IPS DF 6.9 (cell line): ENCODE results near the gene PLCG1.

Experiments used
- DNase-seq: peaks from one replicate; pipeline ENCODE4 v3.0.0-alpha.2; 2013; ENCODE audit warnings: low read depth, low spot score
- H3K27ac ChIP-seq: one replicate; pipeline ENCODE4 v1.5.1; 2013; ENCODE audit warnings: low read length, control low read depth
- H3K27me3 ChIP-seq: 2 replicates; pipeline ENCODE4 v1.6.1; 2013; ENCODE audit warnings: mild to moderate bottlenecking, low read length; ENCODE audit not compliant: control insufficient read depth, insufficient read depth
- H3K36me3 ChIP-seq: 2 replicates; pipeline ENCODE4 v1.6.1; 2013; ENCODE audit warnings: low read length; ENCODE audit not compliant: control insufficient read depth, insufficient read depth
- H3K4me1 ChIP-seq: 2 replicates; pipeline ENCODE4 v1.6.1; 2013; ENCODE audit warnings: low read length; ENCODE audit not compliant: control insufficient read depth, insufficient read depth
- H3K4me3 ChIP-seq: 2 replicates; pipeline ENCODE4 v1.5.1; 2013; ENCODE audit warnings: mild to moderate bottlenecking, low read length
- H3K9me3 ChIP-seq: 2 replicates; pipeline ENCODE4 v1.6.1; 2013; ENCODE audit warnings: low read length, inconsistent platforms; ENCODE audit not compliant: control insufficient read depth, insufficient read depth
- WGBS: extraction: QIAGEN DNeasy Blood & Tissue Kit; methylation state at CpG from one replicate; pipeline ENCODE4 v1.1.7; 2013; ENCODE audit warnings: mixed read lengths, missing lambda C conversion rate; ENCODE audit not compliant: insufficient read length, insufficient coverage; 5-methylcytosine and 5-hydroxymethylcytosine counted together

Gene PLCG1

DNA sequence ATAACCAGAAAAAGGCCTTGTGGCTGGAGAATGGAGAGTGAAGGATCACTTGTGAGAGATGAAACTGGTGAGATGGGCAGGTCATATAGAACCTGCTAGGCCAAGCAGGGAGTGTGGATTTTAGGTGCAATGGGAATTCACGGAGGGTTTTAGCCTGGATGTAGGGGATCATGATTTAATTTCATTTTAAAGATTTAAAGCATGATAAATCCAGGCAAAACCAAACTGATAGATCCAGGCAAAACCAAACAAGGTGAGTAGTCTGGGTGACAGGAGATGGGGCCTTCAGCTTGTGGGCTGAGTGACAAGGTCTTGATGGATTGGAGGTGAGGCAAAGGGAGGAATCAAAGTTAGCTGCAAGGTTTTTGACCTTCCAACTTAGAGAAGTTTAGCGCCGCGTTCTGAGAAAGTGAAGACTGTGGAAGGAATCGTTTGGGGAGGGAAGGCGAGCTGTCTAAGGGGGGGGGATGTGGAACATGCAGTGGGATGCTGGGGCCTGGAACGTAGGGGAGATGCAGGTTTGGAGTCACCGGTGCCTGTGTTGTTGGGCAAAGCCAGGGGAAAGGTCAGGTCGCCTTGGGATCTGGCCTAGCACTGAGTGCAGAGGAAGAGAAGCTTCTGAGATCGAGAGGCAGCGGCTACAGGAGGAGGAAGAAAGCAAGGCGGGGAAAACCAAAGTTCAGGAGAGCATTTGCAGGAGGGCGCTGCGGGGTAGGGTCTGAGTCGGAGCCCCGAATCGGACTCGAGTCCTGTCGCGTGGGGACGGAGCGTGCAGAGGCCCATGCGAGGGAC lies 1.3 kb upstream of the PLCG1 start:
- Histone ChIP-seq H3K9me3 (no peaks in the 10 kb centered on the region), H3K27ac (no peak overlapping the region), H3K4me3 (peak overlapping the region; percentile 99; the same call in 1 of the 2 replicates), H3K27me3 (no peaks in the 10 kb centered on the region), H3K4me1 (peaks cover 14% of the 10 kb centered on the region), H3K36me3 (no peaks in the 10 kb centered on the region)
- no CpG with 5 or more reads among the region's 23 CpGs for WGBS
- DNase-seq: no peak

- H3K4me1 ChIP-seq: peaks cover 17% of the 10 kb centered on the region
- H3K4me3 ChIP-seq: peak overlapping the region; percentile 99; the same call in 1 of the 2 replicates
- WGBS: no CpG with 5 or more reads among the region's 66 CpGs
- no peaks in the 10 kb centered on the region for H3K9me3 ChIP-seq
- no peak overlapping the region for H3K27ac ChIP-seq
- H3K27me3 ChIP-seq: no peaks in the 10 kb centered on the region
- H3K36me3 ChIP-seq: no peaks in the 10 kb centered on the region
- DNase-seq: peak; percentile 33
These were observed 501 bp downstream of the PLCG1 start for GRCh38 chr20:41137614-41138474.

- Histone ChIP-seq H3K9me3 (no peaks in the 10 kb centered on the region), H3K27me3 (no peaks in the 10 kb centered on the region), H3K4me3 (peak overlapping the region; percentile 99; the same call in 1 of the 2 replicates), H3K27ac (no peak overlapping the region), H3K4me1 (peaks cover 18% of the 10 kb centered on the region), H3K36me3 (no peaks in the 10 kb centered on the region)
- no CpG with 5 or more reads among the region's 12 CpGs for WGBS
- DNase-seq: no peak
These were observed 1.3 kb downstream of the PLCG1 start for GRCh38 chr20:41138475-41139226.

- no CpG with 5 or more reads among the region's 5 CpGs for WGBS
These were observed 2.1 kb downstream of the PLCG1 start for GRCh38 chr20:41139227-41140093.

DNA sequence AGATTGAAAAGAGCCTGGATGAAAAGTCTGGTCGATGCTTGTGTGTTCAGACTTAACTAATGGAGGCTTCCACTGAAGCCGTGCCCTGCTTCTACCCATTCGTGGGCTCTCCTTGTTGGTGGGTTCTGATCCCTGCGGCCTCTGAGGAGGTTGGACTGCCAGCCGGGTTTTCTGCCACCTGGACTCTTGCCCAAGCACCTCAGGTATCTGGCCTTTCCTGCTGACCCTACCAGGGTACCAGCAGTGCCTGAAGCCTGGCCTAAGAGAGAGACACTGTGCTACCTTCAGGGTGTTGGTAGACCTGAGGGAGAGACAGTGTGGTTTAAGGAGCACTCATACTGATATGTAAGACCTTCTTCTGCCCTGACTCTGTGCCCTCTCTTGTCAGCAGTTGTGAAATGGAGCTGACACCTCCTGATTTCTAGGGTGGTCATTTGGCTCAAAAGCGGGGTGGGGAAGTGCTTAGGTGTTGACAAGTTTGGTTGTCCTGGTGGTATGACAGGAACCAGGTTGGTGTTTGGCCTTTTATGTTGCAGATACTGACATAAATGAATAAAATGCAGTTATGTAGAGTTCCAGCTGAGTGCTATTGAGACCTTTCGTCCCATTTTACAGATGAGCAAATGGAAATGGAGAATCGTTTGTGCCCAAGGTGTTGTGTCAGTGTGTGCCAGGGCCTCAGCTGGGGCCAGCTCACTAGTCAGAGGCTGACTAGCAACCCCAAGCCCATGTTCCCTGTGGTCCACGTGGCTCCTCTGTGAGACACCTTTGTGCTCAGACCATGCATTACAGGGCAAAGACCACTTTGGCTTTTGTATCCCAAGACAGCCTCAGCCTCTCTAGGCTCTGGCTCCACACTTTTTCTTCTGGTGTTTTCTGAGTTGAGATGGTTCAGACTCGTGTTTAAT lies 3.1 kb downstream of the PLCG1 start:
- WGBS: no CpG with 5 or more reads among the region's 10 CpGs
- H3K36me3 ChIP-seq: no peaks in the 10 kb centered on the region
- H3K4me3 ChIP-seq: no peak overlapping the region

More at GRCh38 chr20:41139227-41140093, 2.1 kb downstream of the PLCG1 start:
- no peak for DNase-seq
- H3K27ac ChIP-seq: no peak overlapping the region
- H3K9me3 ChIP-seq: no peaks in the 10 kb centered on the region
- no peak overlapping the region; the same call in 1 of the 2 replicates for H3K4me3 ChIP-seq
- H3K36me3 ChIP-seq: no peaks in the 10 kb centered on the region
- H3K4me1 ChIP-seq: peaks cover 18% of the 10 kb centered on the region
- H3K27me3 ChIP-seq: no peaks in the 10 kb centered on the region

GRCh38 chr20:41141153-41141815 lies 3.9 kb downstream of the PLCG1 start:
- H3K27ac ChIP-seq: no peak overlapping the region
- H3K9me3 ChIP-seq: no peaks in the 10 kb centered on the region
- no peak for DNase-seq
- no peaks in the 10 kb centered on the region for H3K27me3 ChIP-seq
- no peak overlapping the region for H3K4me3 ChIP-seq
- H3K36me3 ChIP-seq: no peaks in the 10 kb centered on the region; the same call in 1 of the 2 replicates
- no CpG with 5 or more reads among the region's 8 CpGs for WGBS
- peaks cover 13% of the 10 kb centered on the region for H3K4me1 ChIP-seq

More for the DNA sequence above, 3.1 kb downstream of the PLCG1 start:
- DNase-seq: no peak
- Histone ChIP-seq H3K27me3 (no peaks in the 10 kb centered on the region), H3K4me1 (peaks cover 15% of the 10 kb centered on the region), H3K27ac (no peak overlapping the region), H3K9me3 (no peaks in the 10 kb centered on the region)

DNA sequence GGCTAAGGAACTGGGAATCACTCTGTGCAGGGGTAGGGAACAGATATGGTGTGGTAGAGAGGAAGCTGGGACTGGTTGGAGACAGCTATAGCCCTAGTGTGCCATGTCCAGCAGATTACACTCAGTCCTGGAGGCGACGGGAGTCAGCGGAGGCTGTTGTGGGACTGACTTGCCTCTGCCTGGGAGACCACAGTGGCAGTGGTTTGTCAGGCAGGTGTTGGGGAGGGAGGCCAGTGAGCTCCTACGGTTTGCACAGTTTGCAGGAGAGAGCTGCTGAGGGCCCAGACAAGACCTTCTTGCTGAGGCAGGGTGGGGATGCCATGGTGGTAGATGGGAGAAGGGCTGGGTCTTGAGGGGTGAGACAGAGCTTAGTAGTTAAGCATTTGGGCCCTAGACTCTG lies 4.9 kb downstream of the PLCG1 start:
- DNase-seq: no peak
- no peak overlapping the region for H3K4me3 ChIP-seq
- no peak overlapping the region for H3K27ac ChIP-seq
- H3K9me3 ChIP-seq: no peaks in the 10 kb centered on the region
- WGBS: no CpG with 5 or more reads among the region's 4 CpGs
- no peaks in the 10 kb centered on the region; the same call in 1 of the 2 replicates for H3K36me3 ChIP-seq
- H3K27me3 ChIP-seq: no peaks in the 10 kb centered on the region
- peaks cover 13% of the 10 kb centered on the region for H3K4me1 ChIP-seq

GRCh38 chr20:41142919-41143318 lies 5.6 kb downstream of the PLCG1 start:
- no peaks in the 10 kb centered on the region for H3K9me3 ChIP-seq
- WGBS: no CpG with 5 or more reads among the region's 5 CpGs
- no peak overlapping the region for H3K4me3 ChIP-seq
- peaks cover 13% of the 10 kb centered on the region for H3K4me1 ChIP-seq
- H3K27me3 ChIP-seq: no peaks in the 10 kb centered on the region
- no peaks in the 10 kb centered on the region; the same call in 1 of the 2 replicates for H3K36me3 ChIP-seq
- DNase-seq: no peak
- H3K27ac ChIP-seq: no peak overlapping the region
